ENCODE measurements around the gene HNF1A. TPM values are rescaled to one million over a fixed set of nuclear protein-coding genes. Genes with fewer than 3 reads are reported as not detected.

Gene HNF1A
- total and polyA plus RNA-seq, 2 of the 13 experiments (the other 11 are each of a cell fraction or from before 2014, with no cell fraction given), result 13.4 to 34.7 TPM

DNA sequence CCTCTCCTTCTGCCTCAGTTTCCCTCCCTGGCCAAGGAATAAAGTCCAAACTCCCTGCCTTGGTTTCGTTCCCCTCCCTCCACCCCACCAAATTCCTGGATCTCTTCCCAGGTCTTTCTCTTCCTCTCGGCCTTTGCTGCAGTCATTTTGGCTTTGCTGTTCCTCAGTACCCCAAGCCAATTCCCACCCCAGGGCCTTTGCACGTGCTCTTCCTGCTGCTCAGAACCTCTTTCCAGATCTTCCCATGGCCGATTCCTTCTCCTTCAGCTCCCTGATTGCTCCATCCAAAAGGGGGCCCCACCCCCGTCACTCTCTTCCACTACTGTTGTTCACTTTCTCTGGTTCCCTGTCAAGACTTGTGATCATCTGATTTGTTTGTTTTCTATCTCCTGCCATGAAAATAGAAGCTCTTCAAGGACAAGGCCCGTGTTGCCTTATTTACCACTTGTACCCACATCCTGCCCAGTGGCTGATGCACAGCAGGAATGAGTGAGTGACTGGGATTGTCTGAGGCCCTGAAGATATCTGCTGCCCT lies 3.1 kb downstream of the HNF1A start (continued):
- no peak; the same call in 1 of the 2 replicates for TF ChIP-seq ZNF574 (CRISPR knock-in tag; IDR thresholded peaks at IDR 0.05)
- 0 out of 2 replicates have a peak, but pooled peaks have one; percentile 30 for TF ChIP-seq HMGXB3 (CRISPR knock-in tag; IDR thresholded peaks at IDR 0.05; ENCODE audit: borderline replicate concordance)
- TF ChIP-seq, protein P1, sequence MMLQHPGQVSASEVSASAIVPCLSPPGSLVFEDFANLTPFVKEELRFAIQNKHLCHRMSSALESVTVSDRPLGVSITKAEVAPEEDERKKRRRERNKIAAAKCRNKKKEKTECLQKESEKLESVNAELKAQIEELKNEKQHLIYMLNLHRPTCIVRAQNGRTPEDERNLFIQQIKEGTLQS (CRISPR knock-in tag; IDR thresholded peaks at IDR 0.05), result no peak
- TF ChIP-seq CAMTA2 (CRISPR knock-in tag; IDR thresholded peaks at IDR 0.05; ENCODE audit: borderline replicate concordance), result no peak
- no peak for TF ChIP-seq ETV6 (CRISPR knock-in tag; conservative IDR thresholded peaks at IDR 0.05)
- TF ChIP-seq ARNTL (CRISPR knock-in tag; IDR thresholded peaks at IDR 0.05), result no peak
- TF ChIP-seq MIER2 (CRISPR knock-in tag; IDR thresholded peaks at IDR 0.05), result no peak
- no peak for TF ChIP-seq GLI4 (CRISPR knock-in tag; IDR thresholded peaks at IDR 0.05; ENCODE audit: borderline replicate concordance)
- TF ChIP-seq ZNF232 (CRISPR knock-in tag; IDR thresholded peaks at IDR 0.05; ENCODE audit: borderline replicate concordance), result no peak; the same call in 1 of the 2 replicates
- TF ChIP-seq, protein P2, sequence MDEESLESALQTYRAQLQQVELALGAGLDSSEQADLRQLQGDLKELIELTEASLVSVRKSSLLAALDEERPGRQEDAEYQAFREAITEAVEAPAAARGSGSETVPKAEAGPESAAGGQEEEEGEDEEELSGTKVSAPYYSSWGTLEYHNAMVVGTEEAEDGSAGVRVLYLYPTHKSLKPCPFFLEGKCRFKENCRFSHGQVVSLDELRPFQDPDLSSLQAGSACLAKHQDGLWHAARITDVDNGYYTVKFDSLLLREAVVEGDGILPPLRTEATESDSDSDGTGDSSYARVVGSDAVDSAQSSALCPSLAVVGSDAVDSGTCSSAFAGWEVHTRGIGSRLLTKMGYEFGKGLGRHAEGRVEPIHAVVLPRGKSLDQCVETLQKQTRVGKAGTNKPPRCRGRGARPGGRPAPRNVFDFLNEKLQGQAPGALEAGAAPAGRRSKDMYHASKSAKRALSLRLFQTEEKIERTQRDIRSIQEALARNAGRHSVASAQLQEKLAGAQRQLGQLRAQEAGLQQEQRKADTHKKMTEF (CRISPR knock-in tag; IDR thresholded peaks at IDR 0.05), result 0 out of 2 replicates have a peak, but pooled peaks have one; percentile 53
- TF ChIP-seq, protein P3, sequence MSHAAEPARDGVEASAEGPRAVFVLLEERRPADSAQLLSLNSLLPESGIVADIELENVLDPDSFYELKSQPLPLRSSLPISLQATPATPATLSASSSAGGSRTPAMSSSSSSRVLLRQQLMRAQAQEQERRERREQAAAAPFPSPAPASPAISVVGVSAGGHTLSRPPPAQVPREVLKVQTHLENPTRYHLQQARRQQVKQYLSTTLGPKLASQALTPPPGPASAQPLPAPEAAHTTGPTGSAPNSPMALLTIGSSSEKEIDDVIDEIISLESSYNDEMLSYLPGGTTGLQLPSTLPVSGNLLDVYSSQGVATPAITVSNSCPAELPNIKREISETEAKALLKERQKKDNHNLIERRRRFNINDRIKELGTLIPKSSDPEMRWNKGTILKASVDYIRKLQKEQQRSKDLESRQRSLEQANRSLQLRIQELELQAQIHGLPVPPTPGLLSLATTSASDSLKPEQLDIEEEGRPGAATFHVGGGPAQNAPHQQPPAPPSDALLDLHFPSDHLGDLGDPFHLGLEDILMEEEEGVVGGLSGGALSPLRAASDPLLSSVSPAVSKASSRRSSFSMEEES (CRISPR knock-in tag; IDR thresholded peaks at IDR 0.05), result peak; percentile 81; the same call in 1 of the 2 replicates
- no peak for TF ChIP-seq ZNF691 (CRISPR knock-in tag; IDR thresholded peaks at IDR 0.05; ENCODE audit: borderline replicate concordance, low read depth)
- TF ChIP-seq KDM3A (CRISPR knock-in tag; IDR thresholded peaks at IDR 0.05; ENCODE audit: low read depth), result no peak
- TF ChIP-seq GZF1 (CRISPR knock-in tag; IDR thresholded peaks at IDR 0.05), result no peak
- TF ChIP-seq ZNF264 (CRISPR knock-in tag; IDR thresholded peaks at IDR 0.05), result peak; percentile 30; the same call in 1 of the 2 replicates
- no peak for TF ChIP-seq ARID3A (IDR thresholded peaks at IDR 0.05; ENCODE audit: low read depth, low read length)

All from HepG2 (cell line).